Osteocyte (in vitro differentiated cells): ENCODE measurements around the gene ALDH3A1. TPM values are rescaled to one million over a fixed set of nuclear protein-coding genes. Genes with fewer than 3 reads are reported as not detected.

Experiments
- DNase-seq: peaks from one replicate; pipeline ENCODE4 v3.0.0; 2021; ENCODE audit warnings: mixed read lengths; ENCODE audit not compliant: unreplicated experiment; ENCODE audit errors: extremely low spot score
- H3K27ac Mint-ChIP-seq: one replicate; pipeline ENCODE4 v1.8.0; 2021; ENCODE audit warnings: mild to moderate bottlenecking, mixed read lengths; ENCODE audit not compliant: unreplicated experiment
- H3K27me3 Mint-ChIP-seq: one replicate; pipeline ENCODE4 v1.8.0; 2021; ENCODE audit warnings: mixed read lengths; ENCODE audit not compliant: unreplicated experiment
- H3K36me3 Mint-ChIP-seq: one replicate; pipeline ENCODE4 v1.8.0; 2021; ENCODE audit warnings: mixed read lengths; ENCODE audit not compliant: unreplicated experiment
- H3K4me1 Mint-ChIP-seq: one replicate; pipeline ENCODE4 v1.8.0; 2021; ENCODE audit warnings: mixed read lengths; ENCODE audit not compliant: unreplicated experiment
- H3K4me3 Mint-ChIP-seq: one replicate; pipeline ENCODE4 v1.8.0; 2021; ENCODE audit warnings: mild to moderate bottlenecking, moderate library complexity, mixed read lengths; ENCODE audit not compliant: unreplicated experiment
- H3K9me3 Mint-ChIP-seq: one replicate; pipeline ENCODE4 v1.8.0; 2021; ENCODE audit warnings: mixed read lengths; ENCODE audit not compliant: unreplicated experiment
- long read RNA-seq: library from polyadenylated mRNA; unstranded; transcript quantifications from one replicate; pipeline ENCODE4 v2.0.0, GENCODE V29; 2021
- total RNA-seq: library from RNA; stranded (reverse); gene quantifications from 2 replicates; pipeline ENCODE4 v1.2.1, GENCODE V29; 2021
- TF ChIP-seq, protein P1 (sequence below): fragments of 200-600 bp; sonication (generic); IDR thresholded peaks from 2 replicates; pipeline ENCODE4 v1.5.0; 2021; ENCODE audit warnings: antibody characterized with exemption, mild to moderate bottlenecking, moderate library complexity

Gene ALDH3A1
- total RNA-seq, result 0.52 and 1.6 TPM in 2 replicates
- long read RNA-seq, result 0 reads

DNA sequence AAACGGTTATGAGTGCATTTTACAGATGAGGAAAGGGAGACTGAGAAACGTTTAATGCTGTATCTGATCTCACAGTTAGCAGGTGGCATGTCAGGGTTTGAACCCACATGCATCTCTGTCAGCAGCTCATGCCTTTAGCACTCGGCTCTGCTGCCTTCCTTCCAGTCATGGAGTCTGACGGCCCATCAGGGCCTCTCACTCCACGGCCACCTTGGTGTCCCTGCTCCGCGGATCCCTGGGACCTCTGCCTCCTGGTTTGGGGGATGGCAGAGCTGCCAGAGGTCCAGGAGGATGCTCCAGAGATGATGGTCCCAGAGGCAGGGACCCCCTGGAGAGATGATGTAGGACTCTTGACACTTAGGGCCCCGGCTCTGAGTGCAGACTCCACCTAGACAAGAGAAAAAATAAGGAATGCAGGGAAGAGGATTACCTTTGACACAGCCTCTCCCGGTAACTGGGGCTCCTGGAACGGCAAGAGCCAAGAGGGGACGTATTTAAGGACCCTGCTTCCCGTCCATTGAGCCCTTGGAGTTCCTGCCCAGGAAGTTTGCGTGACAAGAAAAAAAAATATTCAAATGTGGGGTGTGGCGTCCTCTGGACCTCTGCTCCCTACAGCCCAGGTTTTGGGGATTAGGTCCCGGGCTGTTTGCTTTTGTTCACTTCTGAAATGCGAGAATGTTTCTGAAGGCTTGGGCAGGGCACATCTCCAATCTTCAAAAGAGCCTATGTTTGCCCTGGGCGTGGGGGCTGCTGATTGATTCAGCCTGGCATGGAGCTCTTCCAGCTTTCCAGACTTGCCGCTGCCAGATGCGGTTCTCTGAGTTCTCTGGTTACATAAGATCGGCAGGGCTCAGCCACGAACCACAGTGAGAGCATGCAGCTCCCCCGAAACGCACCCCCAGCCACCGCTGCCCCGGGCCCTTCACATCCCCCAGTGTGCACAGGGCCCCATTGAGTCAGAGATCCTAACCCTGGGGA is at the start of gene ALDH3A1:
Gene ALDH3A1 (minus strand): TSS at position 470 of the 978 bp plus-strand sequence. CDS start 3,169 bp downstream, outside the sequence.
- no peak within 1 kb of the TSS for H3K4me3 Mint-ChIP-seq
- TF ChIP-seq, protein P1, sequence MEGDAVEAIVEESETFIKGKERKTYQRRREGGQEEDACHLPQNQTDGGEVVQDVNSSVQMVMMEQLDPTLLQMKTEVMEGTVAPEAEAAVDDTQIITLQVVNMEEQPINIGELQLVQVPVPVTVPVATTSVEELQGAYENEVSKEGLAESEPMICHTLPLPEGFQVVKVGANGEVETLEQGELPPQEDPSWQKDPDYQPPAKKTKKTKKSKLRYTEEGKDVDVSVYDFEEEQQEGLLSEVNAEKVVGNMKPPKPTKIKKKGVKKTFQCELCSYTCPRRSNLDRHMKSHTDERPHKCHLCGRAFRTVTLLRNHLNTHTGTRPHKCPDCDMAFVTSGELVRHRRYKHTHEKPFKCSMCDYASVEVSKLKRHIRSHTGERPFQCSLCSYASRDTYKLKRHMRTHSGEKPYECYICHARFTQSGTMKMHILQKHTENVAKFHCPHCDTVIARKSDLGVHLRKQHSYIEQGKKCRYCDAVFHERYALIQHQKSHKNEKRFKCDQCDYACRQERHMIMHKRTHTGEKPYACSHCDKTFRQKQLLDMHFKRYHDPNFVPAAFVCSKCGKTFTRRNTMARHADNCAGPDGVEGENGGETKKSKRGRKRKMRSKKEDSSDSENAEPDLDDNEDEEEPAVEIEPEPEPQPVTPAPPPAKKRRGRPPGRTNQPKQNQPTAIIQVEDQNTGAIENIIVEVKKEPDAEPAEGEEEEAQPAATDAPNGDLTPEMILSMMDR, result no peak
- peak within 1 kb of the TSS; percentile 60 for H3K27ac Mint-ChIP-seq
- no peak for DNase-seq
- H3K27me3 Mint-ChIP-seq, result no peaks in the 10 kb centered on the region
- no peaks in the 10 kb centered on the region for H3K36me3 Mint-ChIP-seq
- H3K4me1 Mint-ChIP-seq, result peaks cover 46% of the 10 kb centered on the region
- H3K9me3 Mint-ChIP-seq, result no peaks in the 10 kb centered on the region

DNA sequence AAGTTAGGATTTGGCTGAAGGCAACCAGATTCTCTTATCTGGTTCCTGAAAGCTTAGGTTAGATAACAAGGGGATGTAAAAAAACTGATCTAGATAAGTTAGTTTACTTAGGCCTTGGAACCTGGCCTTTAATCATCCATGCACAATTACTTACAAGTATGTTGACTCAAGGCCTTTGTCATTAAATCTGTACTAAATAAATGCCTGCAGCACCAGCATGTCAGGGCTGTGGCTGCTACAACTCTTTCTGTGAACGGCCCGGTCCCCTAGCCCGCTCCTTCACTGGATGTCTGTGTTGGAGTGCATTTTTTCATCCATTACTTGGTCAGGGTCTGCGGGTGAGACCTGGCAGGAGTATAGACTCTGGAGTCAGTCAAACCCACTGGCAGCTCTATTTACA is 48.4 kb upstream of the ALDH3A1 start:
- TF ChIP-seq, protein P1, result no peak
- no peak overlapping the region for H3K27ac Mint-ChIP-seq
- no peak overlapping the region for H3K4me3 Mint-ChIP-seq
- peaks cover 10% of the 10 kb centered on the region for H3K9me3 Mint-ChIP-seq
- H3K4me1 Mint-ChIP-seq, result no peaks in the 10 kb centered on the region
- DNase-seq, result no peak
- H3K27me3 Mint-ChIP-seq, result no peaks in the 10 kb centered on the region
- H3K36me3 Mint-ChIP-seq, result peaks cover 80% of the 10 kb centered on the region

DNA sequence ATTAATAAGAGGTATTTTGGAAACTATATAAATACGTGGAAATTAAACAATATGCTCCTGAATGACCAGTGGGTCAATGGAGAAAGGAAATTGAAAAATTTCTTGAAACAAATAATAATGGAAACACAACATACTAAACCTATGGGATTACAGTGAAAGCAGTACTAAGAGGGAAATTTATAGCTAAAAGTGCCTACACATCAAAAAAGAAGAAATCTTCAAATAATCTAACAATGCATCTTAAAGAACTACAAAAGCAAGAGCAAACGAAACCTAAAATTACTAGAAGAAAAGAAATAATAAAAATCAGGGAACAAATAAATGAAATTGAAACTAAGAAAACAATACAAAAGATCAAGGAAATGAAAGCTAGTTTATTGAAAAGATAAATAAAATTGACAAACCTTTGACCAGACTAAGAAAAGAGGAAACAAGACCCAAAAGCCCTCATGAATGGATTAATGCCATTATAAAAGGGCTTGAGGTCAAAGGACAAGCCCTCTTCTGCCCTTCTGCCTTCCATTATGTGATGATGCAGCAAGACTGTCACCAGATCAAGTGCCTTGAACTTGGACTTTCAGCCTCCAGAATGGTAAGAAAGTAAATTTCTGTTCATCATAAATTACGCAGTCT is 43.9 kb upstream of the ALDH3A1 start:
- H3K27me3 Mint-ChIP-seq, result no peaks in the 10 kb centered on the region
- no peak for DNase-seq
- peaks cover 76% of the 10 kb centered on the region for H3K36me3 Mint-ChIP-seq
- no peak overlapping the region for H3K27ac Mint-ChIP-seq
- H3K9me3 Mint-ChIP-seq, result peaks cover 10% of the 10 kb centered on the region
- no peaks in the 10 kb centered on the region for H3K4me1 Mint-ChIP-seq
- TF ChIP-seq, protein P1, result no peak
- H3K4me3 Mint-ChIP-seq, result no peak overlapping the region

DNA sequence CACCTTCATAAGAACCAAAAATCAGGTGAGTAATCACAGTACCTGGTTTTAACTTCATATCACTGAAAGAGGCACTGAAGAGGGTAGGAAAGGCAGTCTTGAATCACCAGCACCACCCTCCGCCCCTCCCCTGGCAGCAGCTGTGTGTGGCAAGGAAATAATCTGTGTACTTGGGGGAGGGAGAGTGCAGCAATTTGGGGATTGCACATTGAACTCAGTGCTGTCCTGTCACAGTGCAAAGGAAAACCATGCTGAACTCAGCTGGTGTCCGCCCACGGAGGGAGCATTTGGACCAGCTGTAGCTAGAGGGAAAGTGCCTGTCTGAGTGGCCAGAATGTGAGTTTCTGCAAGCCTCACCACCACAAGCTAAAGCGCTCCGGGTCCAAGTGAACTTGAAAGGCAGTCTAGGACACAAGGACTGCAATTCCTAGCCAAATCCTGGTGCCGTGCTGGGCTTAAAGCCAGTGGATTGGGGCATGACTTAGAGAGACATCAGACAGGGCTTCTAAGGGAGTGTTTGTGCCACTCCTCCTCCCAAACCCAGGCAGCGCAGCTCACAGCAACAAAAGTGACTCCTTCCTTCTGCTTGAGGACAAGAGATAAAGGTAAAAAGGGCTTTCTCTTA is 39.7 kb upstream of the ALDH3A1 start:
- DNase-seq, result no peak
- TF ChIP-seq, protein P1, result no peak
- H3K27me3 Mint-ChIP-seq, result no peaks in the 10 kb centered on the region
- H3K36me3 Mint-ChIP-seq, result peaks cover 48% of the 10 kb centered on the region
- H3K4me3 Mint-ChIP-seq, result no peak overlapping the region
- no peaks in the 10 kb centered on the region for H3K9me3 Mint-ChIP-seq
- H3K27ac Mint-ChIP-seq, result no peak overlapping the region
- H3K4me1 Mint-ChIP-seq, result no peaks in the 10 kb centered on the region
